MM.1S (cell line): ENCODE results near the gene BACE1.

ENCODE experiments used
- DNase-seq: peaks from one replicate; pipeline ENCODE4 v3.0.0-alpha.2; 2015
- H2AFZ ChIP-seq: fragments of 300-600 bp; sonication (generic); 2 replicates; pipeline ENCODE4 v1.6.0; 2016; ENCODE audit warnings: antibody characterized with exemption, low read length
- H3F3A ChIP-seq: fragments of 300-600 bp; sonication (generic); 2 replicates; pipeline ENCODE4 v1.6.1; 2016; ENCODE audit warnings: mild to moderate bottlenecking, antibody characterized with exemption, low read length, moderate library complexity, mixed read lengths; ENCODE audit not compliant: insufficient read depth
- H3K27ac ChIP-seq: fragments of 300-600 bp; sonication (generic); 2 replicates; pipeline ENCODE4 v1.5.1; 2016; ENCODE audit warnings: mild to moderate bottlenecking, low read length
- H3K27me3 ChIP-seq: fragments of 300-600 bp; sonication (generic); replicated peaks from 2 replicates; pipeline ENCODE4 v1.6.0; 2016; ENCODE audit warnings: low read length; ENCODE audit not compliant: insufficient read depth
- H3K36me3 ChIP-seq: fragments of 300-600 bp; sonication (generic); replicated peaks from 2 replicates; pipeline ENCODE4 v1.6.1; 2016; ENCODE audit warnings: mild to moderate bottlenecking, low read length, mixed read lengths; ENCODE audit not compliant: insufficient read depth
- H3K4me1 ChIP-seq: fragments of 300-600 bp; sonication (generic); 2 replicates; pipeline ENCODE4 v1.6.1; 2016; ENCODE audit warnings: low read length, mixed read lengths
- H3K4me2 ChIP-seq: fragments of 300-600 bp; sonication (generic); 2 replicates; pipeline ENCODE4 v1.6.0; 2016; ENCODE audit warnings: low read depth, low read length
- H3K4me3 ChIP-seq: fragments of 300-600 bp; sonication (generic); 2 replicates; pipeline ENCODE4 v1.5.1; 2016; ENCODE audit warnings: low read length, mixed read lengths
- H3K79me2 ChIP-seq: fragments of 300-600 bp; sonication (generic); 2 replicates; pipeline ENCODE4 v1.6.1; 2016; ENCODE audit warnings: mixed run types, low read length, mixed read lengths
- H3K9ac ChIP-seq: fragments of 300-600 bp; sonication (generic); 2 replicates; pipeline ENCODE4 v1.6.1; 2016; ENCODE audit warnings: low read length, mixed read lengths
- H3K9me2 ChIP-seq: fragments of 300-600 bp; sonication (generic); replicated peaks from 2 replicates; pipeline ENCODE4 v1.6.1; 2016; ENCODE audit warnings: mild to moderate bottlenecking, low read length, mixed read lengths; ENCODE audit not compliant: insufficient read depth
- H3K9me3 ChIP-seq: fragments of 300-600 bp; sonication (generic); replicated peaks from 2 replicates; pipeline ENCODE4 v1.6.1; 2016; ENCODE audit warnings: mild to moderate bottlenecking, low read length, mixed read lengths; ENCODE audit not compliant: insufficient read depth
- H4K20me1 ChIP-seq: fragments of 300-600 bp; sonication (generic); 2 replicates; pipeline ENCODE4 v1.6.1; 2016; ENCODE audit warnings: mild to moderate bottlenecking, low read length, moderate library complexity, mixed read lengths; ENCODE audit not compliant: insufficient read depth
- CTCF ChIP-seq: fragments of 300-600 bp; sonication (generic); IDR thresholded peaks from 2 replicates; pipeline ENCODE4 v1.5.1; 2016; ENCODE audit warnings: antibody characterized with exemption, low read length, mixed read lengths
- EZH2 ChIP-seq: fragments of 300-600 bp; sonication (generic); optimal IDR thresholded peaks from 2 replicates; pipeline ENCODE3; 2017; ENCODE audit warnings: low read depth, mild to moderate bottlenecking, antibody characterized with exemption, low read length, mixed read lengths
- EZH2phosphoT487 ChIP-seq: fragments of 300-600 bp; sonication (generic); IDR thresholded peaks from 2 replicates; pipeline ENCODE4 v1.6.1; 2018; ENCODE audit warnings: antibody characterized with exemption, low read length

Gene BACE1

GRCh38 chr11:117319214-117319840 lies 3.3 kb upstream of the BACE1 start:
- H3K27ac ChIP-seq = no peak overlapping the region
- no peaks in the 10 kb centered on the region for H3F3A ChIP-seq
- TF ChIP-seq EZH2phosphoT487 (no peak), CTCF (no peak), EZH2 (no peak)
- no peaks in the 10 kb centered on the region; the same call in none of the 2 replicates for H3K27me3 ChIP-seq
- H3K4me2 ChIP-seq = no peak overlapping the region
- no peaks in the 10 kb centered on the region for H3K9me2 ChIP-seq
- H3K9ac ChIP-seq = no peak overlapping the region
- no peaks in the 10 kb centered on the region for H3K9me3 ChIP-seq
- no peak for DNase-seq
- no peaks in the 10 kb centered on the region for H3K4me1 ChIP-seq
- no peaks in the 10 kb centered on the region for H4K20me1 ChIP-seq
- no peaks in the 10 kb centered on the region for H3K79me2 ChIP-seq
- no peak overlapping the region for H2AFZ ChIP-seq
- H3K4me3 ChIP-seq = no peak overlapping the region
- no peaks in the 10 kb centered on the region for H3K36me3 ChIP-seq

GRCh38 chr11:117318738-117319137 lies 2.7 kb upstream of the BACE1 start:
- Histone ChIP-seq H3K27ac (no peak overlapping the region), H3K4me1 (no peaks in the 10 kb centered on the region), H2AFZ (no peak overlapping the region), H3K36me3 (no peaks in the 10 kb centered on the region), H3K4me2 (no peak overlapping the region), H3F3A (no peaks in the 10 kb centered on the region), H4K20me1 (no peaks in the 10 kb centered on the region), H3K9me3 (no peaks in the 10 kb centered on the region), H3K9ac (no peak overlapping the region), H3K4me3 (no peak overlapping the region), H3K27me3 (no peaks in the 10 kb centered on the region; the same call in none of the 2 replicates), H3K79me2 (no peaks in the 10 kb centered on the region), H3K9me2 (no peaks in the 10 kb centered on the region)
- no peak for DNase-seq
- TF ChIP-seq EZH2 (no peak), EZH2phosphoT487 (no peak), CTCF (no peak)

DNA sequence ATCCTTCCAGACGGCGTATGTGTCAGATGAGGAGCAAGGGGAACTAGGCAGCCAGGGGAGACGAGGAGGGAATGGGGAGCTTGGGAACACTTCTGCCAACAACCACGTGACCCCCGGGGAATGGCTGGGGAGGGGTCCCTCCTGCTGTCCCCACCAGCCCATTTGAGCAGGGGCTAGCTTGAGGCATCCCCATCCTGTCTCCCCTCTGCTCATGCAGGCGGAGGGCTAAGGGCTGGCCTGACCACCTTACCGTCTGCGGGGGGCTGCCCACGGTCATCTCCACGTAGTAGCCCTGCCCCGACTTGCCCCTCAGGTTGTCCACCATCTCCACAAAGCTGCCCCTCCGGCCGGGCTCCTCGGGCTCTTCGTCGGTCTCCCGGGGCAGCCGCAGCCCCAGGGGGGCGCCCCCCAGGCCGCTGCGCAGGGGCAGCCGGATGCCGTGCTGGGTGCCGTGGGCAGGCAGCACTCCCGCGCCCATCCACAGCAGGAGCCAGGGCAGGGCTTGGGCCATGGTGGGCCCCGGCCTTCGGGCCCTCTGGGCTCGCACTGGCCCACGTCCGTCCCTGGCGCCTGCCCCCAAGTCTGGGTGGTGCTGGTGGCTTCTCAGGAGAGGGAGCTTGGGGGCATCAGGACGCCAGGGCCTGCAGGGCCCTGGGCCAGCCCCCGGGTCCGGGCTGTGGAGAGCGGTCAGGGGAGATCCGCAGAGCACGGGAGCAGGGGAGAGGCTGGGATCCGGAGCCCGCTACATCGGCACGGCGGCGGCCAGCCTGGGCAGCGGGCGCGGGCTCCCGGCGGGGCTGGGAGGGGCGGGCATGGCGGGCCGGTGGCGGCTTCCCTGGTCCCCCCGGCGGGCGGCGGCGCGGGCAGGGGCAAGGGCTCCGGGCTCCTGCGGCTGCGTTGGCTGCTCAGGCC lies 515 bp downstream of the BACE1 start:
- Histone ChIP-seq H3K79me2 (no peaks in the 10 kb centered on the region), H3F3A (no peaks in the 10 kb centered on the region), H3K9me2 (no peaks in the 10 kb centered on the region), H3K4me3 (no peak overlapping the region; the same call in 1 of the 2 replicates), H3K4me2 (no peak overlapping the region; the same call in 1 of the 2 replicates), H3K27me3 (no peaks in the 10 kb centered on the region; the same call in none of the 2 replicates), H3K9ac (no peak overlapping the region), H3K4me1 (no peaks in the 10 kb centered on the region), H3K9me3 (no peaks in the 10 kb centered on the region), H3K27ac (no peak overlapping the region), H3K36me3 (no peaks in the 10 kb centered on the region), H4K20me1 (no peaks in the 10 kb centered on the region), H2AFZ (no peak overlapping the region)
- no peak for TF ChIP-seq CTCF
- TF ChIP-seq EZH2 = no peak
- no peak for TF ChIP-seq EZH2phosphoT487
- DNase-seq = no peak
